Measurements from ENCODE around the gene NRXN3. TPM values are rescaled to one million over a fixed set of nuclear protein-coding genes. Genes with fewer than 3 reads are reported as not detected.

NRXN3 gene
- total and polyA plus RNA-seq, 2 of the 13 experiments (the other 11 are each of a cell fraction or from before 2014, with no cell fraction given): 0.03 TPM; not detected in 1

- no peak for TF ChIP-seq KMT2A (CRISPR knock-in tag; IDR thresholded peaks at IDR 0.05)
- no peak for TF ChIP-seq ZNF547 (CRISPR knock-in tag; IDR thresholded peaks at IDR 0.05)
- ATAC-seq (no peak), FAIRE-seq (no peak), DNase-seq (ENCODE audit: low spot score) (no peak)
- intact Hi-C loops (cut with micrococcal nuclease; ENCODE audit: unreplicated experiment) (no loop called here), in situ Hi-C loops (cut with HindIII; ENCODE audit: extremely low pct_ligation_motif_present, low pct_unique_long_range_greater_than_20kb) (no loop called here)
- no peak overlapping the region for H3K9ac ChIP-seq (ENCODE audit: insufficient read depth, low read depth, low read length)
- WGBS (ENCODE audit: low lambda C conversion rate): 29% methylated on average over 4 of the region's 7 CpGs
- H2AFZ ChIP-seq (ENCODE audit: low read length): no peak overlapping the region
- H3K4me1 ChIP-seq (ENCODE audit: insufficient read depth, low read length): no peaks in the 10 kb centered on the region
- H3K4me3 ChIP-seq (replicated peaks in 1 of 3; ENCODE audit: insufficient read depth in 1 of 3, low read depth in 2 of 3, low read length in 3 of 3): no peak overlapping the region
- BruUV-seq (replicated peaks): no TSS peak
- no peaks in the 10 kb centered on the region for H3K36me3 ChIP-seq (replicated peaks in 1 of 2; ENCODE audit: control insufficient read depth in 1 of 2, insufficient read depth in 2 of 2, low read length in 2 of 2)
- H3K4me2 ChIP-seq (ENCODE audit: low read depth, low read length): no peak overlapping the region
- ChIA-PET POLR2A (no interaction called here), CTCF (ENCODE audit: low intra/inter-chr PET ratio, low total read pairs) (no interaction called here)
- H3K9me3 ChIP-seq (ENCODE audit: low read length): no peaks in the 10 kb centered on the region
- H3K79me2 ChIP-seq (ENCODE audit: insufficient read depth, low read length): no peaks in the 10 kb centered on the region
- H3K27me3 ChIP-seq (ENCODE audit: control insufficient read depth in 1 of 2, insufficient read depth in 2 of 2, low read length in 2 of 2): peaks cover 0 to 12% of the 10 kb centered on the region in 2 experiments; a peak in 1 of 5 replicates
- H3K27ac ChIP-seq (ENCODE audit: extremely low read length, insufficient read depth, low read length): no peak overlapping the region
- H4K20me1 ChIP-seq (ENCODE audit: insufficient read depth, low read length): no peaks in the 10 kb centered on the region
These were observed 12.5 kb downstream of the NRXN3 start for GRCh38 chr14:78182722-78183121.

GRCh38 chr14:78184157-78184556 lies 14.0 kb downstream of the NRXN3 start:
- peaks cover 0 to 16% of the 10 kb centered on the region in 2 experiments; a peak in 1 of 5 replicates for H3K27me3 ChIP-seq (ENCODE audit: control insufficient read depth in 1 of 2, insufficient read depth in 2 of 2, low read length in 2 of 2)
- H3K4me1 ChIP-seq (ENCODE audit: insufficient read depth, low read length): no peaks in the 10 kb centered on the region
- H3K36me3 ChIP-seq (replicated peaks in 1 of 2; ENCODE audit: control insufficient read depth in 1 of 2, insufficient read depth in 2 of 2, low read length in 2 of 2): no peaks in the 10 kb centered on the region
- H3K9ac ChIP-seq (ENCODE audit: insufficient read depth, low read depth, low read length): no peak overlapping the region
- H2AFZ ChIP-seq (ENCODE audit: low read length): no peak overlapping the region
- H4K20me1 ChIP-seq (ENCODE audit: insufficient read depth, low read length): no peaks in the 10 kb centered on the region
- intact Hi-C loops (cut with micrococcal nuclease; ENCODE audit: unreplicated experiment) (no loop called here), in situ Hi-C loops (cut with HindIII; ENCODE audit: extremely low pct_ligation_motif_present, low pct_unique_long_range_greater_than_20kb) (no loop called here)
- BruUV-seq (replicated peaks): no TSS peak
- FAIRE-seq: no peak
- H3K9me3 ChIP-seq (ENCODE audit: low read length): no peaks in the 10 kb centered on the region
- H3K27ac ChIP-seq (ENCODE audit: extremely low read length, insufficient read depth, low read length): no peak overlapping the region
- H3K4me2 ChIP-seq (ENCODE audit: low read depth, low read length): no peak overlapping the region
- POLR2A ChIA-PET: no interaction called here
- DNase-seq (ENCODE audit: low spot score): no peak
- no peak for ATAC-seq
- no peaks in the 10 kb centered on the region for H3K79me2 ChIP-seq (ENCODE audit: insufficient read depth, low read length)
- no peak overlapping the region for H3K4me3 ChIP-seq (replicated peaks in 1 of 3; ENCODE audit: insufficient read depth in 1 of 3, low read depth in 2 of 3, low read length in 3 of 3)
- CTCF ChIA-PET (ENCODE audit: low intra/inter-chr PET ratio, low total read pairs): no interaction called here
- no peak for TF ChIP-seq ETV5 (CRISPR knock-in tag; IDR thresholded peaks at IDR 0.05; ENCODE audit: borderline replicate concordance)
- no peak for TF ChIP-seq ZNF530 (CRISPR knock-in tag; IDR thresholded peaks at IDR 0.05; ENCODE audit: low read depth)
- no peak for TF ChIP-seq ARNT2 (CRISPR knock-in tag; IDR thresholded peaks at IDR 0.05; ENCODE audit: low read depth)
- no peak for TF ChIP-seq ZNF205 (CRISPR knock-in tag; IDR thresholded peaks at IDR 0.05)
- TF ChIP-seq, protein P1, sequence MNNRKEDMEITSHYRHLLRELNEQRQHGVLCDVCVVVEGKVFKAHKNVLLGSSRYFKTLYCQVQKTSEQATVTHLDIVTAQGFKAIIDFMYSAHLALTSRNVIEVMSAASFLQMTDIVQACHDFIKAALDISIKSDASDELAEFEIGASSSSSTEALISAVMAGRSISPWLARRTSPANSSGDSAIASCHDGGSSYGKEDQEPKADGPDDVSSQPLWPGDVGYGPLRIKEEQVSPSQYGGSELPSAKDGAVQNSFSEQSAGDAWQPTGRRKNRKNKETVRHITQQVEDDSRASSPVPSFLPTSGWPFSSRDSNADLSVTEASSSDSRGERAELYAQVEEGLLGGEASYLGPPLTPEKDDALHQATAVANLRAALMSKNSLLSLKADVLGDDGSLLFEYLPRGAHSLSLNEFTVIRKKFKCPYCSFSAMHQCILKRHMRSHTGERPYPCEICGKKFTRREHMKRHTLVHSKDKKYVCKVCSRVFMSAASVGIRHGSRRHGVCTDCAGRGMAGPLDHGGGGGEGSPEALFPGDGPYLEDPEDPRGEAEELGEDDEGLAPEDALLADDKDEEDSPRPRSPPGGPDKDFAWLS (CRISPR knock-in tag; IDR thresholded peaks at IDR 0.05; ENCODE audit: borderline replicate concordance): no peak
- TF ChIP-seq PAXIP1 (CRISPR knock-in tag; conservative IDR thresholded peaks at IDR 0.05): no peak
- TF ChIP-seq HCFC1 (IDR thresholded peaks at IDR 0.05; ENCODE audit: low read depth, low read length): no peak
- no peak for TF ChIP-seq RFX1 (IDR thresholded peaks at IDR 0.05)
- TF ChIP-seq PPARG (CRISPR knock-in tag; conservative IDR thresholded peaks at IDR 0.05): no peak
- TF ChIP-seq ZNF816 (CRISPR knock-in tag; IDR thresholded peaks at IDR 0.05; ENCODE audit: borderline replicate concordance): no peak
- TF ChIP-seq EEA1 (CRISPR knock-in tag; IDR thresholded peaks at IDR 0.05; ENCODE audit: borderline replicate concordance): no peak
- WGBS (ENCODE audit: low lambda C conversion rate): 2% methylated on average over 5 of the region's 5 CpGs

Data from HepG2 (cell line).